HUES48 (cell line): Measurements from ENCODE around the gene CDH16.

Experiments used
- H3K27ac ChIP-seq: one replicate; pipeline ENCODE4 v1.7.0; 2013; ENCODE audit warnings: low read depth, low read length, inconsistent platforms
- H3K27me3 ChIP-seq: 2 replicates; pipeline ENCODE4 v1.6.1; 2013; ENCODE audit warnings: mild to moderate bottlenecking, low read length; ENCODE audit not compliant: control insufficient read depth, insufficient read depth
- H3K36me3 ChIP-seq: 2 replicates; pipeline ENCODE4 v1.6.1; 2013; ENCODE audit warnings: low read length; ENCODE audit not compliant: control insufficient read depth, insufficient read depth
- H3K4me1 ChIP-seq: 2 replicates; pipeline ENCODE4 v1.6.1; 2013; ENCODE audit warnings: mild to moderate bottlenecking, low read length; ENCODE audit not compliant: control insufficient read depth, insufficient read depth
- H3K4me3 ChIP-seq: 2 replicates; pipeline ENCODE4 v1.5.1; 2013; ENCODE audit warnings: mild to moderate bottlenecking, low read depth, low read length
- H3K9ac ChIP-seq: 2 replicates; pipeline ENCODE4 v1.6.1; 2013; ENCODE audit warnings: mild to moderate bottlenecking, low read depth, low read length, moderate library complexity
- H3K9me3 ChIP-seq: 2 replicates; pipeline ENCODE4 v1.6.1; 2013; ENCODE audit warnings: low read length; ENCODE audit not compliant: control insufficient read depth, insufficient read depth

The CDH16 gene

GRCh38 chr16:66954097-66954659, 35.5 kb upstream of the CDH16 start:
- no peaks in the 10 kb centered on the region; the same call in 1 of the 2 replicates for H3K9me3 ChIP-seq
- no peaks in the 10 kb centered on the region for H3K36me3 ChIP-seq
- peaks cover 16% of the 10 kb centered on the region for H3K27me3 ChIP-seq
- H3K4me3 ChIP-seq: no peak overlapping the region
- no peak overlapping the region for H3K9ac ChIP-seq
- peaks cover 3% of the 10 kb centered on the region; the same call in 1 of the 2 replicates for H3K4me1 ChIP-seq
- no peak overlapping the region for H3K27ac ChIP-seq

GRCh38 chr16:66953462-66954096, 34.9 kb upstream of the CDH16 start:
- H3K9me3 ChIP-seq: no peaks in the 10 kb centered on the region; the same call in 1 of the 2 replicates
- no peak overlapping the region for H3K9ac ChIP-seq
- H3K27me3 ChIP-seq: peaks cover 22% of the 10 kb centered on the region
- no peak overlapping the region for H3K4me3 ChIP-seq
- no peak overlapping the region for H3K27ac ChIP-seq
- peaks cover 3% of the 10 kb centered on the region; the same call in 1 of the 2 replicates for H3K4me1 ChIP-seq
- no peaks in the 10 kb centered on the region for H3K36me3 ChIP-seq

DNA sequence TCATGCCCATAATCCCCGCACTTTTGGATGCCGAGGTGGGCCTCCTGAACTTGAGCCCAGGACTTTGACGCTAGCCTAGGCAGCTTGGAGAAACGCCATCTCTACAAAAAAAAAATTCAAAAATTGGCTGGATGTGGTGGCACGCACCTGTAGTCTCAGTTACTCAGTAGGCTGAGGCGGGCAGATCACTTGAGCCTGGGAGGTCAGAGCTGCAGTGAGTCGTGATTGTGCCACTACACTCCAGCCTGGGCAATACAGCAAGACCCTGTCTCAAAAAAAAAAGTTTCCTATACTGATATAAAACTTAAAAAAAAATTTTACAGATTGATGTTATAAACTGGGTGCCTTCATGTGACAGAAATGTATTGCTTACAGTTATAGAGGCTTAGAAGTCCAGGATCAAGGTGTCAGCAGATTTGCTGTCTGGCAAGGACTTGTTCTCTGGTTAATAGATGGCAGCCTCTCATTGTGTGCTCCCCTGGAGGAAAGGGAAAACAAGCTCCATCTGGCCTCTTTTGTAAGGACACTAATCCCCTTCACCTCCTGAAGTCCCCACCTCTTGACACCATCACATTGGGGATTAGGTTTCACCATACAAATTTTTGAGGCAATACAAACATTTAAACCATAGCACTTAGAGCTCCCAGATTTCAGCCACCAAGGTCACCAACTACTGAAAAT, 33.9 kb upstream of the CDH16 start:
- H3K4me1 ChIP-seq: peaks cover 3% of the 10 kb centered on the region; the same call in 1 of the 2 replicates
- H3K36me3 ChIP-seq: no peaks in the 10 kb centered on the region
- no peak overlapping the region for H3K4me3 ChIP-seq
- H3K9ac ChIP-seq: no peak overlapping the region
- H3K27ac ChIP-seq: no peak overlapping the region
- H3K9me3 ChIP-seq: no peaks in the 10 kb centered on the region; the same call in 1 of the 2 replicates
- H3K27me3 ChIP-seq: peaks cover 32% of the 10 kb centered on the region

DNA sequence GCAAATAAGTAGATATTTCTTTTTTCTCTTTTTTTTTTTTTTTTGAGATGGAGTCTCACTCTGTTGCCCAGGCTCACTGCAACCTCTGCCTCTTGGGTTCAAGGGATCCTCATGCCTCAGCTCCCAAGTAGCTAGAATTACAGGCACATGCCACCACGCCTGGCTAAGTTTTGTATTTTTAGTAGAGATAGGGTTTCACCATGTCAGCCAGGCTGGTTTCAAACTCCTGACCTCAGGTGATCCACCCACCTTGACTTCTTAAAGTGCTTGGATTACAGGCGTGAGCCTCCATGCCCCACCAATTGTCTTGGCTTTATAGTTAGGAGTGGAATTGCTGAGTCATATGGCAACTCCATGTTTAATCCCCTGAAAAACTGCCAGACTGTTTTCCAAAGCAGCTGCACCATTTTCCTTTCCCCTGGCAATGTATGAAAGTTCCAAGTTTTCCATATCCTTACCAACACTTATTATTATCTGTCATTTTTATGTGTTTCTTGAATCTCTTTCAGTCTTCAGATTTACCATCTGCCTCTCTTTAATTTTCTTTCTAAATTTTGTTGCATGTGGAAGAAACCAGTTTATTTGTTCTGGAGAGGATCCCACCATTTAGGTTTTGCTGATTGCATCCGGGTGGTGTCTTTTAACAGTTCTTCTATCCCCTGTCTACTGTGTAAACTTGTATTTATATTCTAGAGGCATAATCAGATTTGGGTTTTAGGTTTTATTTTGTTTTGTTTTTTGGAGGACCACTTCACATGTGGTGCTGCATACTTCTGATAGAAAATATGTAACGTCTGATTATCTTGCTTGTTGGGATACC, 32.5 kb upstream of the CDH16 start:
- H3K9ac ChIP-seq: no peak overlapping the region
- no peak overlapping the region for H3K27ac ChIP-seq
- H3K27me3 ChIP-seq: peaks cover 36% of the 10 kb centered on the region
- peaks cover 3% of the 10 kb centered on the region; the same call in 1 of the 2 replicates for H3K4me1 ChIP-seq
- H3K36me3 ChIP-seq: no peaks in the 10 kb centered on the region
- no peaks in the 10 kb centered on the region; the same call in 1 of the 2 replicates for H3K9me3 ChIP-seq
- no peak overlapping the region for H3K4me3 ChIP-seq

- Histone ChIP-seq H3K27me3 (peaks cover 36% of the 10 kb centered on the region), H3K9ac (no peak overlapping the region), H3K4me1 (peaks cover 3% of the 10 kb centered on the region; the same call in 1 of the 2 replicates), H3K27ac (no peak overlapping the region), H3K36me3 (no peaks in the 10 kb centered on the region), H3K4me3 (no peak overlapping the region), H3K9me3 (no peaks in the 10 kb centered on the region; the same call in 1 of the 2 replicates)
These were observed 31.8 kb upstream of the CDH16 start for GRCh38 chr16:66950437-66950836.

- peaks cover 3% of the 10 kb centered on the region; the same call in 1 of the 2 replicates for H3K4me1 ChIP-seq
- no peaks in the 10 kb centered on the region; the same call in 1 of the 2 replicates for H3K9me3 ChIP-seq
- H3K9ac ChIP-seq: no peak overlapping the region
- no peaks in the 10 kb centered on the region for H3K36me3 ChIP-seq
- no peak overlapping the region for H3K27ac ChIP-seq
- H3K4me3 ChIP-seq: no peak overlapping the region
- H3K27me3 ChIP-seq: peaks cover 36% of the 10 kb centered on the region
These were observed 30.8 kb upstream of the CDH16 start for GRCh38 chr16:66949472-66949871.

GRCh38 chr16:66948837-66949225, 30.1 kb upstream of the CDH16 start:
- H3K36me3 ChIP-seq: peaks cover 2% of the 10 kb centered on the region; the same call in 1 of the 2 replicates
- peak overlapping the region; percentile 52; the same call in 1 of the 2 replicates for H3K4me3 ChIP-seq
- H3K9me3 ChIP-seq: no peaks in the 10 kb centered on the region; the same call in 1 of the 2 replicates
- peaks cover 36% of the 10 kb centered on the region for H3K27me3 ChIP-seq
- peaks cover 3% of the 10 kb centered on the region; the same call in 1 of the 2 replicates for H3K4me1 ChIP-seq
- H3K27ac ChIP-seq: no peak overlapping the region
- no peak overlapping the region for H3K9ac ChIP-seq

DNA sequence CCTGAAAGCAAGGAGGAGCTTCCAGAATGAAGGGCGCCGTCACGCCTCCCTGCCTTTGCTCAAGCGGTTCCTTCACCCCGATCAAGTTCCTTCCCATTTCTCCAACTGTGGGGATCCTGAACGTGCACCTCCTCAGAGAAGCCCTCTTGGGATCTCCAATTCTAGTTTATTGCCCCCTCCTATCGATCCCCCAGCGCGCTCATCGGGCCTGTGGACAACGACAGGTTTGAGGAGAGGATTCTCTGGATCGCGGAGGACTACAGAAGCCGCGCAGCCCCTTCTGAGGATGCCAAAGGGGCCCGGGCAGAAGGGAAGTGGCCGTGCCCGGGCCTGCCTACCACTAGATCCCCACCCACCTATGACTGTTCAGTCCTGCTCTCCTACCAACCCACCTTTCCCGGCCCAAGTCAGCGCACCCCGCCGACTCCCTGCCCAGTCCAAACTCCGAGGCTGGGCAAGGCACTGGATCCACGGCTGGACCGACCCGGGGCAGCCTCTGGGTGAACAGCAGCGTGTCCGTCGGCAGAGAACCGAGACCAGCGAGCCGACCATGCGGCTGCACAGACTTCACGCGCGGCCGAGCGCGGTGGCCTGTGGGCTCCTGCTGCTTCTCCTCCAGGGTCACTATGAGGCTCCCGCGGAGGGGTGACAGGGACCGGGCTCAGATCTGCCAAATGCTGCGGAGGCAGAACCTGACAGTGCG, 29.6 kb upstream of the CDH16 start:
- no peaks in the 10 kb centered on the region; the same call in 1 of the 2 replicates for H3K9me3 ChIP-seq
- peaks cover 3% of the 10 kb centered on the region; the same call in 1 of the 2 replicates for H3K4me1 ChIP-seq

DNA sequence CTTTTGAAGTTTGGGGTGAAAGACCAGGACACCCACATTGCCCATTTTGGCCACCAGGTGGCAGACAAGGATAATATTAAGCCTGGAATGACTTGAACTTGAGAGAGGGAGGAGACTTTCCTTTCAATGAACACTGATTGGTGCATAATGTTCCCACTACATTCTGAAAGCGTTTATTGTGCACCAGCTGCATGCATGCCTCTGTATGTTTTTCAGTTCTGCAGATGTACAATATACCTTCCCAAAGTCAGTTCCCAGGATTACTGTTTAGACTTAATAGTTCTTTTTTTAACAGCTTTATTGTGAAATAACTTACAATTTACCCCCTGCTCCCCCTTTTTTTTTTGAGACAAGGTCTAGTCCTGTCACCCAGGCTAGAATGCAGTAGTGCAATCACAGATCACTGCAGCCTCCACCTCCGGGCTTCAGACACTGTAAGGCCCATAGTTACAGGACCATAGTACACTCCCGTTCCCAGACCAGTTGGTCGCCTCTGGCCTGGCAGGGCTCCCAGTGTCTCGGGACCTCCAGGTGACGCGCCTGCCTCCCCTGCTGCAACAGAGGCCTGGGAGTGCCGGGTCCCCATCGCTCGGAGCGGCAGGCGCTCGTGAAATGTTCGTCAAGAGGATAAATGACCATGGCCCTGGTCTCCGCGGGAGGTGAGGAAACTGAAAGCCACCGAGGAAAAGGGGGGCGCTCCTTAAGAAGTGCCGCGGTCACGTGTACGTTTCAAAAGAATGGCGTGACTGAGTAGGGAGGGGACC, 28.8 kb upstream of the CDH16 start:
- peak overlapping the region; percentile 52 for H3K4me3 ChIP-seq
- no peaks in the 10 kb centered on the region for H3K4me1 ChIP-seq
- no peak overlapping the region for H3K27ac ChIP-seq
- peaks cover 13% of the 10 kb centered on the region; the same call in 1 of the 2 replicates for H3K36me3 ChIP-seq
- H3K9ac ChIP-seq: no peak overlapping the region
- peaks cover 36% of the 10 kb centered on the region for H3K27me3 ChIP-seq
- no peaks in the 10 kb centered on the region; the same call in 1 of the 2 replicates for H3K9me3 ChIP-seq

More for the DNA sequence above, 29.6 kb upstream of the CDH16 start:
- Histone ChIP-seq H3K36me3 (peaks cover 6% of the 10 kb centered on the region; the same call in 1 of the 2 replicates), H3K27ac (no peak overlapping the region), H3K9ac (no peak overlapping the region), H3K27me3 (peaks cover 36% of the 10 kb centered on the region), H3K4me3 (peak overlapping the region; percentile 52)
